HL-60 (cell line): ENCODE results near the gene NALCN.

Experiments
- GABPA ChIP-seq: IDR thresholded peaks from 2 replicates; pipeline ENCODE4 v1.6.1; 2012; ENCODE audit warnings: low read depth
- POLR2AphosphoS5 ChIP-seq: IDR thresholded peaks from 2 replicates; pipeline ENCODE4 v1.6.1; 2012; ENCODE audit warnings: low read depth
- SPI1 ChIP-seq: IDR thresholded peaks from 2 replicates; pipeline ENCODE4 v1.6.1; 2012; ENCODE audit warnings: low read depth, mild to moderate bottlenecking, borderline replicate concordance
- TF ChIP-seq, protein P1 (sequence below): IDR thresholded peaks from one replicate; pipeline ENCODE4 v1.5.1; 2011; ENCODE audit warnings: low read length, control low read depth, inconsistent platforms; ENCODE audit not compliant: insufficient read depth
- TF ChIP-seq, protein P2 (sequence below): IDR thresholded peaks from 2 replicates; pipeline ENCODE4 v1.6.1; 2012; ENCODE audit warnings: low read depth; ENCODE audit not compliant: insufficient replicate concordance

DNA sequence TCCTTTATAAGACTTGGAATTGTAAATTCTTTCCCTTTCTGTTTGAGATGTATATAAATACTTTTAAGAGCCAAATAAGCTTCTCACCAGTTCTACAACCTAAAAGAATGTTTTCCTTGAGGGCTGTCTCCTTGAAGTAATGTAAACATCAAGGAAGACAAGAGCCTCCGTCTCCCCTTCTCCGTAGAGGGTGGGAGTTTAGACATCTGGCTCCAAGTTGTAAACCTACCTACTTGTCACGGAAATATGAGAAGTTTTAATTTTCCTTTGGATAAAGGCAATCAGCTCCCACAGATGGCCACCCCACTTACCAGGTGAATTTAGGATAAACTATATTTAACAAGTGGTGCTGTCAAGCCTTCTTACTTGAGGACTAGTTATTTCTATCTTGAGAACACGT, 237.9 kb downstream of the NALCN start:
- TF ChIP-seq, protein P1, sequence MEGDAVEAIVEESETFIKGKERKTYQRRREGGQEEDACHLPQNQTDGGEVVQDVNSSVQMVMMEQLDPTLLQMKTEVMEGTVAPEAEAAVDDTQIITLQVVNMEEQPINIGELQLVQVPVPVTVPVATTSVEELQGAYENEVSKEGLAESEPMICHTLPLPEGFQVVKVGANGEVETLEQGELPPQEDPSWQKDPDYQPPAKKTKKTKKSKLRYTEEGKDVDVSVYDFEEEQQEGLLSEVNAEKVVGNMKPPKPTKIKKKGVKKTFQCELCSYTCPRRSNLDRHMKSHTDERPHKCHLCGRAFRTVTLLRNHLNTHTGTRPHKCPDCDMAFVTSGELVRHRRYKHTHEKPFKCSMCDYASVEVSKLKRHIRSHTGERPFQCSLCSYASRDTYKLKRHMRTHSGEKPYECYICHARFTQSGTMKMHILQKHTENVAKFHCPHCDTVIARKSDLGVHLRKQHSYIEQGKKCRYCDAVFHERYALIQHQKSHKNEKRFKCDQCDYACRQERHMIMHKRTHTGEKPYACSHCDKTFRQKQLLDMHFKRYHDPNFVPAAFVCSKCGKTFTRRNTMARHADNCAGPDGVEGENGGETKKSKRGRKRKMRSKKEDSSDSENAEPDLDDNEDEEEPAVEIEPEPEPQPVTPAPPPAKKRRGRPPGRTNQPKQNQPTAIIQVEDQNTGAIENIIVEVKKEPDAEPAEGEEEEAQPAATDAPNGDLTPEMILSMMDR = no peak
- no peak for TF ChIP-seq POLR2AphosphoS5
- no peak for TF ChIP-seq GABPA
- no peak for TF ChIP-seq SPI1
- TF ChIP-seq, protein P2, sequence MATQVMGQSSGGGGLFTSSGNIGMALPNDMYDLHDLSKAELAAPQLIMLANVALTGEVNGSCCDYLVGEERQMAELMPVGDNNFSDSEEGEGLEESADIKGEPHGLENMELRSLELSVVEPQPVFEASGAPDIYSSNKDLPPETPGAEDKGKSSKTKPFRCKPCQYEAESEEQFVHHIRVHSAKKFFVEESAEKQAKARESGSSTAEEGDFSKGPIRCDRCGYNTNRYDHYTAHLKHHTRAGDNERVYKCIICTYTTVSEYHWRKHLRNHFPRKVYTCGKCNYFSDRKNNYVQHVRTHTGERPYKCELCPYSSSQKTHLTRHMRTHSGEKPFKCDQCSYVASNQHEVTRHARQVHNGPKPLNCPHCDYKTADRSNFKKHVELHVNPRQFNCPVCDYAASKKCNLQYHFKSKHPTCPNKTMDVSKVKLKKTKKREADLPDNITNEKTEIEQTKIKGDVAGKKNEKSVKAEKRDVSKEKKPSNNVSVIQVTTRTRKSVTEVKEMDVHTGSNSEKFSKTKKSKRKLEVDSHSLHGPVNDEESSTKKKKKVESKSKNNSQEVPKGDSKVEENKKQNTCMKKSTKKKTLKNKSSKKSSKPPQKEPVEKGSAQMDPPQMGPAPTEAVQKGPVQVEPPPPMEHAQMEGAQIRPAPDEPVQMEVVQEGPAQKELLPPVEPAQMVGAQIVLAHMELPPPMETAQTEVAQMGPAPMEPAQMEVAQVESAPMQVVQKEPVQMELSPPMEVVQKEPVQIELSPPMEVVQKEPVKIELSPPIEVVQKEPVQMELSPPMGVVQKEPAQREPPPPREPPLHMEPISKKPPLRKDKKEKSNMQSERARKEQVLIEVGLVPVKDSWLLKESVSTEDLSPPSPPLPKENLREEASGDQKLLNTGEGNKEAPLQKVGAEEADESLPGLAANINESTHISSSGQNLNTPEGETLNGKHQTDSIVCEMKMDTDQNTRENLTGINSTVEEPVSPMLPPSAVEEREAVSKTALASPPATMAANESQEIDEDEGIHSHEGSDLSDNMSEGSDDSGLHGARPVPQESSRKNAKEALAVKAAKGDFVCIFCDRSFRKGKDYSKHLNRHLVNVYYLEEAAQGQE = no peak
